OCI-LY1 (cell line): ENCODE data around the gene ADAT1.

Experiments used
- H2AFZ ChIP-seq: fragments of 200-600 bp; sonication (generic), shearing (Covaris generic); 2 replicates; pipeline ENCODE4 v1.6.0; 2014; ENCODE audit warnings: antibody characterized with exemption, mild to moderate bottlenecking, low read length
- H3F3A ChIP-seq: fragments of 200-600 bp; sonication (generic), shearing (Covaris generic); 2 replicates; pipeline ENCODE4 v1.6.0; 2014; ENCODE audit warnings: mild to moderate bottlenecking, antibody characterized with exemption, low read length, moderate library complexity; ENCODE audit not compliant: insufficient read depth
- H3K27ac ChIP-seq: fragments of 200-600 bp; sonication (generic); 2 replicates; pipeline ENCODE4 v1.5.1; 2014; ENCODE audit warnings: low read length, mixed run types, mild to moderate bottlenecking, low read depth; ENCODE audit not compliant: poor library complexity, severe bottlenecking
- H3K27me3 ChIP-seq: fragments of 200-600 bp; sonication (generic); 2 replicates; pipeline ENCODE4 v1.6.0; 2014; ENCODE audit warnings: antibody characterized with exemption, mild to moderate bottlenecking, low read length, moderate library complexity; ENCODE audit not compliant: insufficient read depth
- H3K36me3 ChIP-seq: fragments of 200-600 bp; sonication (generic); 2 replicates; pipeline ENCODE4 v1.6.1; 2014; ENCODE audit warnings: mild to moderate bottlenecking, antibody characterized with exemption, low read length, moderate library complexity, mixed read lengths; ENCODE audit not compliant: insufficient read depth
- H3K4me1 ChIP-seq: fragments of 200-600 bp; sonication (generic); 2 replicates; pipeline ENCODE4 v1.5.1; 2014; ENCODE audit warnings: mild to moderate bottlenecking, low read length, moderate library complexity; ENCODE audit not compliant: insufficient read depth, severe bottlenecking
- H3K4me2 ChIP-seq: fragments of 200-600 bp; sonication (generic), shearing (Covaris generic); 2 replicates; pipeline ENCODE4 v1.6.1; 2014; ENCODE audit warnings: low read length
- H3K4me3 ChIP-seq: fragments of 200-600 bp; sonication (generic); 2 replicates; pipeline ENCODE4 v1.5.1; 2014; ENCODE audit warnings: low read length, low read depth, mild to moderate bottlenecking, mixed read lengths; ENCODE audit not compliant: poor library complexity, severe bottlenecking
- H3K79me2 ChIP-seq: fragments of 200-600 bp; shearing (Covaris generic); 2 replicates; pipeline ENCODE4 v1.6.1; 2016; ENCODE audit warnings: mixed run types, low read length, mixed read lengths; ENCODE audit not compliant: insufficient read depth
- H3K9ac ChIP-seq: fragments of 200-600 bp; sonication (generic), shearing (Covaris generic); 2 replicates; pipeline ENCODE4 v1.6.1; 2014; ENCODE audit warnings: mild to moderate bottlenecking, low read length, mixed read lengths
- H3K9me2 ChIP-seq: fragments of 200-600 bp; sonication (generic), shearing (Covaris generic); 2 replicates; pipeline ENCODE4 v1.6.1; 2014; ENCODE audit warnings: low read depth, mild to moderate bottlenecking, low read length, mixed read lengths
- H3K9me3 ChIP-seq: fragments of 200-600 bp; shearing (Covaris generic); 2 replicates; pipeline ENCODE4 v1.6.1; 2014; ENCODE audit warnings: low read length, mixed read lengths
- H4K20me1 ChIP-seq: fragments of 200-600 bp; sonication (generic), shearing (Covaris generic); 2 replicates; pipeline ENCODE4 v1.6.0; 2016; ENCODE audit warnings: mild to moderate bottlenecking, low read length; ENCODE audit not compliant: insufficient read depth
- CTCF ChIP-seq: fragments of 200-600 bp; sonication (generic), shearing (Covaris generic); IDR thresholded peaks from 2 replicates; pipeline ENCODE4 v1.5.1; 2017; ENCODE audit warnings: mild to moderate bottlenecking, antibody characterized with exemption, low read length, moderate library complexity, mixed read lengths
- EZH2 ChIP-seq: fragments of 200-600 bp; sonication (generic), shearing (Covaris generic); IDR thresholded peaks from 2 replicates; pipeline ENCODE4 v1.8.0; 2017; ENCODE audit warnings: borderline replicate concordance, mixed run types, mild to moderate bottlenecking, antibody characterized with exemption, low read length, moderate library complexity, mixed read lengths

Gene ADAT1

GRCh38 chr16:75622761-75623605 is at the start of gene ADAT1:
Gene ADAT1, minus strand, starts transcription at chr16:75623281. Its CDS starts 2,482 bp downstream, at chr16:75620799.
- Histone ChIP-seq H3K79me2 (peaks cover 6% of the 10 kb centered on the region; the same call in 1 of the 2 replicates), H3K9me3 (no peaks in the 10 kb centered on the region), H3K4me2 (peak within 1 kb of the TSS; percentile 96), H2AFZ (no peak within 1 kb of the TSS), H3F3A (no peaks in the 10 kb centered on the region; the same call in 1 of the 2 replicates), H3K4me1 (peaks cover 23% of the 10 kb centered on the region), H4K20me1 (no peaks in the 10 kb centered on the region), H3K4me3 (peak within 1 kb of the TSS; percentile 92), H3K9ac (peak within 1 kb of the TSS; percentile 97), H3K9me2 (no peaks in the 10 kb centered on the region), H3K27me3 (no peaks in the 10 kb centered on the region), H3K27ac (peak within 1 kb of the TSS; percentile 32), H3K36me3 (peaks cover 51% of the 10 kb centered on the region)
- TF ChIP-seq EZH2 (no peak), CTCF (no peak)

GRCh38 chr16:75667503-75667902 is 44.4 kb upstream of the ADAT1 start:
- Histone ChIP-seq H3K9me3 (no peaks in the 10 kb centered on the region), H3K9ac (no peak overlapping the region)

GRCh38 chr16:75660726-75661302 is 37.7 kb upstream of the ADAT1 start:
- Histone ChIP-seq H3K4me3 (no peak overlapping the region), H3K9me3 (no peaks in the 10 kb centered on the region), H4K20me1 (no peaks in the 10 kb centered on the region), H3K27me3 (no peaks in the 10 kb centered on the region), H3K9ac (no peak overlapping the region), H3F3A (no peaks in the 10 kb centered on the region), H2AFZ (no peak overlapping the region), H3K27ac (no peak overlapping the region), H3K4me1 (no peaks in the 10 kb centered on the region), H3K36me3 (peaks cover 33% of the 10 kb centered on the region), H3K79me2 (no peaks in the 10 kb centered on the region), H3K9me2 (no peaks in the 10 kb centered on the region), H3K4me2 (no peak overlapping the region)
- TF ChIP-seq EZH2 (no peak), CTCF (no peak)

More at GRCh38 chr16:75667503-75667902, 44.4 kb upstream of the ADAT1 start:
- Histone ChIP-seq H3K4me2 (no peak overlapping the region), H3K4me1 (no peaks in the 10 kb centered on the region), H3K4me3 (no peak overlapping the region), H3F3A (no peaks in the 10 kb centered on the region), H4K20me1 (no peaks in the 10 kb centered on the region), H2AFZ (no peak overlapping the region), H3K27me3 (no peaks in the 10 kb centered on the region), H3K27ac (no peak overlapping the region), H3K79me2 (no peaks in the 10 kb centered on the region), H3K9me2 (no peaks in the 10 kb centered on the region), H3K36me3 (no peaks in the 10 kb centered on the region)
- TF ChIP-seq CTCF (no peak), EZH2 (no peak)
